Left colon (tissue), 2 donors: ENCODE results near the gene SCN5A. TPM values are rescaled to one million over a fixed set of nuclear protein-coding genes. Genes with fewer than 3 reads are reported as not detected.
A peak's percentile ranks its signal among the peaks of the same experiment; 100 is the strongest.

Source experiments
- ATAC-seq: fragments of 200-7000 bp; cut with Tn5 transposase; one replicate; pipeline ENCODE4 v1.9.1; 2020; ENCODE audit warnings: mild to moderate bottlenecking, moderate library complexity
- DNase-seq, 2 donors: peaks; one replicate each; pipeline ENCODE4 v3.0.0-alpha.2; 2020
- intact Hi-C, 2 donors: fragments of 100-400 bp; cut with DNase I in 1 of 2; cut with micrococcal nuclease in 1 of 2; formaldehyde crosslinking; loops; one replicate each; pipeline versions ENCODE4 v1.11.2 to v1.14.0; 2022; cut with DNase I, micrococcal nuclease
- long read RNA-seq: library from polyadenylated mRNA; unstranded; transcript quantifications from one replicate; pipeline ENCODE4 v2.0.0, GENCODE V29; 2021
- total RNA-seq, 2 donors: library from RNA; stranded (reverse); fragmentation: NEBNext Ultra II Directional; extraction: Animal tissue kit (Norgen Biotek cat#: 25700); gene quantifications; one replicate each; pipeline ENCODE4 v1.2.1, GENCODE V29; 2021
- donor health status: DM: no; HTN: no; CAD: no.
- donor health status: DM: yes; HTN: yes; CAD: no.

The SCN5A gene
- total RNA-seq: under 1 TPM; 0.43 to 0.47 TPM
- long read RNA-seq: 0 reads

- DNase-seq: peak in 1 of 2 donors; percentile 54
These were observed at the start of gene SCN5A for GRCh38 chr3:38649500-38650247. TSS of gene SCN5A (minus strand) at chr3:38649687. CDS start at chr3:38633307, 16,380 bp downstream.

GRCh38 chr3:38698760-38699159 lies 49.3 kb upstream of the SCN5A start:
- DNase-seq: no peak
- intact Hi-C loops: no loop called here
- ATAC-seq: no peak

More at GRCh38 chr3:38649500-38650247, at the start of gene SCN5A:
- ATAC-seq: peak; percentile 84
- intact Hi-C loops: loop anchor here (5.0 to 10.0 kb wide), 2 partner anchors 125 to 127 kb away; no protein-coding TSS in a partner anchor

GRCh38 chr3:38698061-38698460 lies 48.6 kb upstream of the SCN5A start:
- no peak for DNase-seq
- ATAC-seq: no peak
- intact Hi-C loops: no loop called here

- no peak for DNase-seq
- ATAC-seq: no peak
- intact Hi-C loops: no loop called here
These were observed 46.5 kb upstream of the SCN5A start for GRCh38 chr3:38696034-38696433.

GRCh38 chr3:38690185-38690584 lies 40.7 kb upstream of the SCN5A start:
- ATAC-seq: no peak
- no peak for DNase-seq
- intact Hi-C loops: no loop called here

GRCh38 chr3:38689774-38690173 lies 40.3 kb upstream of the SCN5A start:
- intact Hi-C loops: no loop called here
- DNase-seq (no peak), ATAC-seq (no peak)

- ATAC-seq (no peak), DNase-seq (no peak)
- intact Hi-C loops: no loop called here
These were observed 39.9 kb upstream of the SCN5A start for GRCh38 chr3:38689346-38689745.

GRCh38 chr3:38687321-38687720 lies 37.8 kb upstream of the SCN5A start:
- intact Hi-C loops: no loop called here
- DNase-seq (no peak), ATAC-seq (no peak)

GRCh38 chr3:38684546-38684945 lies 35.1 kb upstream of the SCN5A start:
- ATAC-seq (no peak), DNase-seq (no peak)

GRCh38 chr3:38669668-38670067 lies 20.2 kb upstream of the SCN5A start:
- intact Hi-C loops: no loop called here
- DNase-seq (no peak), ATAC-seq (no peak)

More at GRCh38 chr3:38684546-38684945, 35.1 kb upstream of the SCN5A start:
- intact Hi-C loops: no loop called here

- intact Hi-C loops: no loop called here
- DNase-seq (no peak), ATAC-seq (peak; percentile 73)
These were observed 13.1 kb upstream of the SCN5A start for GRCh38 chr3:38662544-38662943.

GRCh38 chr3:38658841-38659240 lies 9.4 kb upstream of the SCN5A start:
- intact Hi-C loops: loop anchor here in 1 of 2 donors (10.0 kb wide), 1 partner anchor 134 kb away; no protein-coding TSS in a partner anchor
- DNase-seq: no peak
- no peak for ATAC-seq

- no peak for ATAC-seq
- intact Hi-C loops: loop anchor here in 1 of 2 donors (10.0 kb wide), 1 partner anchor 133 kb away; no protein-coding TSS in a partner anchor
- no peak for DNase-seq
These were observed 7.9 kb upstream of the SCN5A start for GRCh38 chr3:38657369-38657768.

GRCh38 chr3:38655708-38656300 lies 6.3 kb upstream of the SCN5A start:
- intact Hi-C loops: loop anchor here in 1 of 2 donors (10.0 kb wide), 1 partner anchor 131 kb away; no protein-coding TSS in a partner anchor
- ATAC-seq: no peak
- DNase-seq: no peak

- no peak for DNase-seq
- intact Hi-C loops: loop anchor here (5.0 to 10.0 kb wide), 2 partner anchors 129 to 132 kb away; no protein-coding TSS in a partner anchor
- peak; percentile 77 for ATAC-seq
These were observed 4.4 kb upstream of the SCN5A start for GRCh38 chr3:38653685-38654537.

- ATAC-seq (no peak), DNase-seq (no peak)
- intact Hi-C loops: loop anchor here (5.0 to 10.0 kb wide), 2 partner anchors 128 to 131 kb away; no protein-coding TSS in a partner anchor
These were observed 3.4 kb upstream of the SCN5A start for GRCh38 chr3:38652934-38653333.

- ATAC-seq (peak; percentile 68), DNase-seq (peak; percentile 52 to 70)
- intact Hi-C loops: loop anchor here (5.0 to 10.0 kb wide), 2 partner anchors 126 to 129 kb away; no protein-coding TSS in a partner anchor
These were observed 1.8 kb upstream of the SCN5A start for GRCh38 chr3:38651153-38651789.

GRCh38 chr3:38650248-38650951 lies 913 bp upstream of the SCN5A start:
- intact Hi-C loops: loop anchor here (5.0 to 10.0 kb wide), 2 partner anchors 126 to 128 kb away; no protein-coding TSS in a partner anchor
- ATAC-seq (no peak), DNase-seq (no peak)
